Endodermal cell (in vitro differentiated cells): ENCODE measurements around the gene MYCN. TPM values are rescaled to one million over a fixed set of nuclear protein-coding genes. Genes with fewer than 3 reads are reported as not detected.

ENCODE experiments used
- DNase-seq: peaks from one replicate; pipeline ENCODE4 v3.0.0-alpha.2; 2017
- H3K27ac ChIP-seq: 2 replicates; pipeline ENCODE4 v1.5.1; 2013; ENCODE audit warnings: mild to moderate bottlenecking, low read depth, low read length, moderate library complexity
- H3K27me3 ChIP-seq: 2 replicates; pipeline ENCODE4 v1.6.1; 2013; ENCODE audit warnings: mild to moderate bottlenecking, low read length, moderate library complexity; ENCODE audit not compliant: insufficient read depth, control insufficient read depth, poor library complexity, severe bottlenecking
- H3K36me3 ChIP-seq: 2 replicates; pipeline ENCODE4 v1.7.0; 2013; ENCODE audit warnings: mild to moderate bottlenecking, low read length, moderate library complexity; ENCODE audit not compliant: control insufficient read depth, insufficient read depth
- H3K4me1 ChIP-seq: one replicate; pipeline ENCODE4 v1.7.0; 2013; ENCODE audit warnings: low read length; ENCODE audit not compliant: control insufficient read depth, insufficient read depth
- H3K4me3 ChIP-seq: 2 replicates; pipeline ENCODE4 v1.5.1; 2013; ENCODE audit warnings: mild to moderate bottlenecking, low read length, moderate library complexity
- H3K9ac ChIP-seq: 2 replicates; pipeline ENCODE4 v1.6.1; 2013; ENCODE audit warnings: mild to moderate bottlenecking, low read length, moderate library complexity; ENCODE audit not compliant: poor library complexity, severe bottlenecking; ENCODE audit errors: extremely low read depth
- H3K9me3 ChIP-seq: 2 replicates; pipeline ENCODE4 v1.6.1; 2013; ENCODE audit warnings: mild to moderate bottlenecking, low read length, moderate library complexity; ENCODE audit not compliant: control insufficient read depth
- H3K27ac Mint-ChIP-seq: 2 replicates; pipeline ENCODE4 v1.8.0; 2020; ENCODE audit warnings: mixed read lengths
- H3K27me3 Mint-ChIP-seq: 2 replicates; pipeline ENCODE4 v1.8.0; 2021; ENCODE audit warnings: mild to moderate bottlenecking, mixed read lengths; ENCODE audit not compliant: insufficient read depth
- H3K36me3 Mint-ChIP-seq: 2 replicates; pipeline ENCODE4 v1.8.0; 2020; ENCODE audit warnings: low read depth, mixed read lengths
- H3K4me1 Mint-ChIP-seq: 2 replicates; pipeline ENCODE4 v1.8.0; 2020; ENCODE audit warnings: mixed read lengths
- H3K4me3 Mint-ChIP-seq: 2 replicates; pipeline ENCODE4 v1.8.0; 2020; ENCODE audit warnings: mild to moderate bottlenecking, moderate library complexity, mixed read lengths
- H3K9me3 Mint-ChIP-seq: 2 replicates; pipeline ENCODE4 v1.8.0; 2020; ENCODE audit warnings: mild to moderate bottlenecking, mixed read lengths
- CTCF ChIP-seq: fragments of 200-600 bp; sonication (generic); conservative IDR thresholded peaks from 2 replicates; pipeline ENCODE4 v1.5.0; 2021; ENCODE audit warnings: antibody characterized with exemption, mild to moderate bottlenecking
- WGBS, 2 experiments: methylation state at CpG; one replicate each; pipeline versions ENCODE4 v1.1.5 to v1.1.7; 2013; ENCODE audit warnings: missing lambda C conversion rate in 2 of 2, mixed read lengths in 1 of 2; ENCODE audit not compliant: insufficient coverage in 1 of 2, insufficient read length in 1 of 2; 5-methylcytosine and 5-hydroxymethylcytosine counted together
- total RNA-seq, 2 donors: library from RNA; stranded (reverse); fragmentation: NEBNext Ultra II Directional in 1 of 2; extraction: Animal tissue kit (Norgen Biotek cat#: 25700) in 1 of 2; gene quantifications; 2 replicates in 1 of 2; 3 replicates in 1 of 2; pipeline ENCODE4 v1.2.1, GENCODE V29; 2021

The MYCN gene
- total RNA-seq, 2 donors from 2014 or later: 36.8 to 52.3 TPM

DNA sequence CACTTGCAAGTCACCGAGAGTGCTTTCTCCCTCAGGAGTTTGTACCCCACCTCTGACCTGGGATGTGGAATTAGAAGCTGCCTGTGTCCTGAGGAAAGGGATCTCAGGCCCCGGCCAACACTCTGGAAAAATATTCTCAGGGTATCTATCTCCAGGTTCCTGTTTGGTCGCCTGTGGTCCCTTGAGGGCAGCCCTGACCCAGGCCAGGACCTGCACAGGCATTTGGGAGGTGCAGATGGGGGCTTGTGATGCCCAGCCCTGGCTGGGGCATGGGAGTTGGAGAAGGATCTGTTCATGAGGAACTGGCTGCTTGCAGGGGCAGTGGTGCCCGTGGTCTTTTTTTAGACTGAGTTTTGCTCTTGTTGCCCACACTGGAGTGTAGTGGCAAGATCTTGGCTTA lies 46.3 kb downstream of the MYCN start:
- H3K4me3 Mint-ChIP-seq: no peak overlapping the region
- no peaks in the 10 kb centered on the region for H3K36me3 Mint-ChIP-seq
- no peak overlapping the region for H3K9ac ChIP-seq
- DNase-seq: no peak
- H3K4me1 Mint-ChIP-seq: peaks cover 32% of the 10 kb centered on the region
- no peaks in the 10 kb centered on the region for H3K9me3 ChIP-seq
- no peak for TF ChIP-seq CTCF
- H3K36me3 ChIP-seq: no peaks in the 10 kb centered on the region
- no peak overlapping the region for H3K4me3 ChIP-seq
- no peaks in the 10 kb centered on the region for H3K27me3 ChIP-seq
- H3K9me3 Mint-ChIP-seq: no peaks in the 10 kb centered on the region
- H3K27ac Mint-ChIP-seq: no peak overlapping the region
- peak overlapping the region; percentile 25 for H3K27ac ChIP-seq
- H3K27me3 Mint-ChIP-seq: no peaks in the 10 kb centered on the region
- 84 to 94% methylated on average over 3 to 4 of the region's 4 CpGs for WGBS, 2 experiments
- no peaks in the 10 kb centered on the region for H3K4me1 ChIP-seq

GRCh38 chr2:15988733-15989132 lies 48.4 kb downstream of the MYCN start:
- 94 to 100% methylated on average over 2 to 5 of the region's 5 CpGs for WGBS, 2 experiments
- H3K27me3 ChIP-seq: no peaks in the 10 kb centered on the region
- Mint-ChIP-seq H3K27ac (no peak overlapping the region), H3K4me1 (peaks cover 26% of the 10 kb centered on the region), H3K27me3 (no peaks in the 10 kb centered on the region), H3K9me3 (no peaks in the 10 kb centered on the region), H3K4me3 (no peak overlapping the region), H3K36me3 (no peaks in the 10 kb centered on the region)
- DNase-seq: no peak
- H3K27ac ChIP-seq: no peak overlapping the region
- H3K4me3 ChIP-seq: no peak overlapping the region
- H3K9me3 ChIP-seq: no peaks in the 10 kb centered on the region
- H3K9ac ChIP-seq: no peak overlapping the region
- no peaks in the 10 kb centered on the region for H3K4me1 ChIP-seq
- no peaks in the 10 kb centered on the region for H3K36me3 ChIP-seq
- no peak for TF ChIP-seq CTCF

GRCh38 chr2:15989559-15989958 lies 49.2 kb downstream of the MYCN start:
- no peak for TF ChIP-seq CTCF
- no peaks in the 10 kb centered on the region for H3K27me3 Mint-ChIP-seq
- no peaks in the 10 kb centered on the region for H3K9me3 Mint-ChIP-seq
- H3K4me1 ChIP-seq: no peaks in the 10 kb centered on the region
- DNase-seq: no peak
- no peaks in the 10 kb centered on the region for H3K9me3 ChIP-seq
- H3K27ac Mint-ChIP-seq: no peak overlapping the region
- H3K27ac ChIP-seq: no peak overlapping the region
- peaks cover 21% of the 10 kb centered on the region for H3K4me1 Mint-ChIP-seq
- no peak overlapping the region for H3K9ac ChIP-seq
- no peak overlapping the region for H3K4me3 ChIP-seq
- no peaks in the 10 kb centered on the region for H3K36me3 ChIP-seq
- H3K36me3 Mint-ChIP-seq: no peaks in the 10 kb centered on the region
- 65% methylated on average over 6 of the region's 7 CpGs; no CpG with 5 or more reads in 1 of the 2 experiments for WGBS, 2 experiments
- H3K27me3 ChIP-seq: no peaks in the 10 kb centered on the region
- H3K4me3 Mint-ChIP-seq: no peak overlapping the region
